T-cell (primary cell): ENCODE results near the gene NPEPL1. TPM values are rescaled to one million over a fixed set of nuclear protein-coding genes. Genes with fewer than 3 reads are reported as not detected.
"Not testable (repeated sequence)": the region's sequence is repeated elsewhere in the genome, so short reads cannot be mapped to it uniquely, and the experiment has no call there.

Experiments used
- ATAC-seq, 4 experiments: fragments of 200-7000 bp in 3 of 4; fragments of 150-1000 bp in 1 of 4; cut with Tn5 transposase; replicated peaks in 1 of 4; 1 replicate in 3 of 4; 2 replicates in 1 of 4; pipeline ENCODE4 v1.10.0; 2021; ENCODE audit warnings: moderate library complexity in 3 of 4, mild to moderate bottlenecking in 2 of 4, moderate number of reproducible peaks in 1 of 4
- CTCF ChIA-PET, 2 donors: fragments of 300-600 bp; sonication (Branson Sonifier 250); formaldehyde crosslinking; loops; one replicate each; lab custom pipeline; 2022; ENCODE audit warnings: antibody characterized with exemption in 2 of 2; lab: Charles Lee
- POLR2A ChIA-PET, 2 donors: fragments of 300-600 bp; sonication (Branson Sonifier 250); formaldehyde crosslinking; loops; one replicate each; lab custom pipeline; 2022; ENCODE audit warnings: antibody characterized with exemption in 2 of 2; lab: Charles Lee
- DNase-seq, 35 experiments: peaks; one replicate each; pipeline versions ENCODE4 v3.0.0 to v3.0.0-alpha.2; 2013 to 2023
- H3K27ac ChIP-seq: one replicate; pipeline ENCODE4 v1.5.1; 2013; ENCODE audit warnings: low read length
- H3K27me3 ChIP-seq, 2 experiments: replicated peaks in 1 of 2; 1 replicate in 1 of 2; 2 replicates in 1 of 2; pipeline versions ENCODE4 v1.6.1 to v1.7.0; 2013; ENCODE audit warnings: low read length in 1 of 2, mixed read lengths in 1 of 2; ENCODE audit not compliant: control insufficient read depth in 2 of 2, insufficient read depth in 2 of 2; ENCODE audit errors: extremely low read depth in 1 of 2
- H3K36me3 ChIP-seq, 2 donors: 1 replicate in 1 of 2; 2 replicates in 1 of 2; pipeline versions ENCODE4 v1.6.1 to v1.7.0; 2013; ENCODE audit warnings: low read length in 1 of 2; ENCODE audit not compliant: control insufficient read depth in 2 of 2, insufficient read depth in 1 of 2; ENCODE audit errors: extremely low read depth in 1 of 2
- H3K4me1 ChIP-seq, 2 experiments: 1 replicate in 1 of 2; 2 replicates in 1 of 2; pipeline versions ENCODE4 v1.6.1 to v1.7.0; 2013; ENCODE audit warnings: low read length in 2 of 2, mixed read lengths in 1 of 2; ENCODE audit not compliant: insufficient read depth in 2 of 2, control insufficient read depth in 1 of 2; ENCODE audit errors: extremely low read depth in 1 of 2
- H3K4me3 ChIP-seq, 2 donors: 1 replicate in 1 of 2; 2 replicates in 1 of 2; pipeline versions ENCODE4 v1.5.1 to v1.7.0; 2013; ENCODE audit warnings: mild to moderate bottlenecking in 2 of 2, low read length in 1 of 2, moderate library complexity in 1 of 2; ENCODE audit not compliant: control insufficient read depth in 1 of 2; ENCODE audit errors: extremely low read depth in 1 of 2
- H3K9me3 ChIP-seq: 2 replicates; pipeline ENCODE4 v1.7.0; 2013
- H3K27ac Mint-ChIP-seq, 2 donors: one replicate each; pipeline ENCODE4 v1.8.0; 2020 to 2021; ENCODE audit warnings: mild to moderate bottlenecking in 2 of 2, mixed read lengths in 2 of 2
- H3K27me3 Mint-ChIP-seq, 2 donors: one replicate each; pipeline ENCODE4 v1.8.0; 2021 to 2022; ENCODE audit warnings: mixed read lengths in 2 of 2
- H3K36me3 Mint-ChIP-seq: one replicate; pipeline ENCODE4 v1.8.0; 2021; ENCODE audit warnings: mixed read lengths
- H3K4me1 Mint-ChIP-seq, 3 donors: one replicate each; pipeline ENCODE4 v1.8.0; 2020 to 2022; ENCODE audit warnings: mixed read lengths in 3 of 3, mild to moderate bottlenecking in 1 of 3
- H3K4me3 Mint-ChIP-seq, 3 donors: one replicate each; pipeline ENCODE4 v1.8.0; 2020 to 2022; ENCODE audit warnings: mild to moderate bottlenecking in 3 of 3, mixed read lengths in 3 of 3, moderate library complexity in 3 of 3
- H3K9me3 Mint-ChIP-seq, 3 donors: one replicate each; pipeline ENCODE4 v1.8.0; 2020 to 2022; ENCODE audit warnings: mixed read lengths in 3 of 3
- WGBS: methylation state at CpG from one replicate; pipeline ENCODE4 v1.1.5; 2013; ENCODE audit warnings: missing lambda C conversion rate; ENCODE audit not compliant: insufficient coverage; 5-methylcytosine and 5-hydroxymethylcytosine counted together
- total RNA-seq, 35 experiments: library from RNA in 6 of 35; stranded (reverse) in 6 of 35; fragments of 120-200 nt in 1 of 35; gene quantifications; one replicate each; pipeline versions ENCODE4 v1.2.1 to v1.2.4 and lab custom pipeline; 2013 to 2026

Gene NPEPL1
- total RNA-seq, 5 donors from 2014 or later (not counting 1 experiment from before 2014, with no cell fraction given): 49.6 to 79.0 (median 69.3) TPM

GRCh38 chr20:58754584-58754983, 62.0 kb downstream of the NPEPL1 start:
- Mint-ChIP-seq H3K9me3 (no peaks in the 10 kb centered on the region), H3K27me3 (peaks cover 37 to 46% of the 10 kb centered on the region in 2 donors), H3K4me1 (no peaks in the 10 kb centered on the region), H3K4me3 (no peak overlapping the region), H3K36me3 (no peaks in the 10 kb centered on the region), H3K27ac (no peak overlapping the region)
- POLR2A ChIA-PET: no interaction called here
- no peak for DNase-seq
- Histone ChIP-seq H3K9me3 (no peaks in the 10 kb centered on the region), H3K27me3 (peaks cover 0 to 36% of the 10 kb centered on the region in 2 experiments), H3K4me1 (no peaks in the 10 kb centered on the region), H3K27ac (no peak overlapping the region), H3K4me3 (no peak overlapping the region), H3K36me3 (no peaks in the 10 kb centered on the region)
- CTCF ChIA-PET: no interaction called here
- no peak for ATAC-seq
- WGBS: no CpG with 5 or more reads among the region's 8 CpGs

DNA sequence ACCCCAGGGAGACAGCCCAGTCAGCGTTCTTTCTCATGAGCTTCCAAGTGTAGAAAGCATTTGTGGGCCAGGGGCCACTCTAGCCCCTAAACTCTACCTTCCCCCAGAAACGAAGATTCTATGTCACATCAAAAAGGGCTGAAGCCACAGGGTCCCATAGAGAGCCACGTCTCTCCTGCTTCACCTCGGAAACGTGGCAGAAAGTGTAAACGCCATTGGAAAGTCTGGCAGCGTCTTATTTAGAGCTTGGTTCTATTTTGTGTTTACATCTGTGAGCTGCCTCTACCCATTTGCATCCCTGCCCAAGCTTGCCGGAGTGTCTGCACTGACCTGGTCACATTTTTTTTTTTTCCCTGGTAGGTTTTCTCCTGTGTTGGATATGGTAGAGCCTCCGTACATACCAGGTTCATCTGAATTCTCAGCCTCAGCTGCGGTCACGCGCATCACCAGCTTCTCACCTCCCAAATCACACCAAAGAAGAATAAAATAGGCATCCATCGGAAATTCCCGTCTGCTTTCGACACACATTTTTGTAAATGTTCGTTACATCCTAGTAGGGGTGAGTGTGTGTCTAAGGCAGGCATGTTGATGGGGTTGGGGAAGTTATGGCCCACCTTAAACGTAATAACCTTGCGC, 62.6 kb downstream of the NPEPL1 start:
- no peak overlapping the region for H3K27ac ChIP-seq
- no peaks in the 10 kb centered on the region for H3K9me3 ChIP-seq
- no peaks in the 10 kb centered on the region for H3K4me1 ChIP-seq
- H3K36me3 Mint-ChIP-seq: no peaks in the 10 kb centered on the region
- H3K4me3 ChIP-seq: no peak overlapping the region
- peaks cover 0 to 36% of the 10 kb centered on the region in 2 experiments for H3K27me3 ChIP-seq
- no peaks in the 10 kb centered on the region for H3K4me1 Mint-ChIP-seq
- H3K9me3 Mint-ChIP-seq: no peaks in the 10 kb centered on the region
- no peak for DNase-seq
- 76% methylated on average over 6 of the region's 18 CpGs for WGBS
- POLR2A ChIA-PET: no interaction called here
- no peak overlapping the region for H3K27ac Mint-ChIP-seq
- no peak overlapping the region for H3K4me3 Mint-ChIP-seq
- no peak for ATAC-seq
- H3K36me3 ChIP-seq: no peaks in the 10 kb centered on the region
- H3K27me3 Mint-ChIP-seq: peaks cover 37 to 46% of the 10 kb centered on the region in 2 donors
- CTCF ChIA-PET: no interaction called here

DNA sequence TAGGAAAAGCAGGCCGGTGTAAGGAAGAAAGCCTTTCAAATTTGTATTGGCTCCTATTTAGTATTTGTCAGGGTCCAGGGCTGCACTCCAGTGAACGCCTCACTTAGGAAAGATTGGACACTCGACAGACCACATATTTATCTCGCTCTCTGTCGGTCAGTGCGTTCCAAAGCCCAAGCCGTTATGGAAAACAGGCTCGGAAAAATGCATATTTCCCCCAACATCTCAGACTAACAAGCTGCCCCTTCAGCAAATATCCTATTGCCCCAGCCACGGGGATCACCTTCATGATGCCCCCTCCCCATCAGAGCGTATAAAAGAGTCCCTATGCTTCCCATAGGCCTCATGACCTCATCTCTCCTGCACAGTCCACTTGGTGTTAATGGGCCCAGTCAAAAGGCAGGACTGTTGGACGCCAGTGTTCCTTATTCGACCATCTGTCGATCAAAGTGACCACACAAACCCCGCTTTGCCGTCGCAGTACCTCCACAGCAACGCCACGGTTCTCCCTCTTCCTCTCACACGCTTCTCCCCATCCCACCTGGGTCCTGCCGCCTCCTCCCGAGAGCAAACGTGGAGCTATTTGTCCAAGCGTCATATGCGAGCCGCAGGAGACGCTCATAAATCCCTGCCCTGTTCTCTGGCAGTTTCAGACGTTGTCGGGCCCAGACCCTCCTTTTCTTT, 63.3 kb downstream of the NPEPL1 start:
- POLR2A ChIA-PET: no interaction called here
- Mint-ChIP-seq H3K4me1 (no peaks in the 10 kb centered on the region), H3K27ac (no peak overlapping the region), H3K9me3 (no peaks in the 10 kb centered on the region), H3K36me3 (no peaks in the 10 kb centered on the region), H3K4me3 (no peak overlapping the region), H3K27me3 (peaks cover 35 to 40% of the 10 kb centered on the region in 2 donors)
- Histone ChIP-seq H3K4me1 (no peaks in the 10 kb centered on the region), H3K4me3 (no peak overlapping the region), H3K27ac (no peak overlapping the region), H3K27me3 (peaks cover 0 to 35% of the 10 kb centered on the region in 2 experiments), H3K9me3 (no peaks in the 10 kb centered on the region), H3K36me3 (no peaks in the 10 kb centered on the region)
- DNase-seq (no peak), ATAC-seq (no peak)
- 87% methylated on average over 27 of the region's 28 CpGs for WGBS
- CTCF ChIA-PET: no interaction called here

DNA sequence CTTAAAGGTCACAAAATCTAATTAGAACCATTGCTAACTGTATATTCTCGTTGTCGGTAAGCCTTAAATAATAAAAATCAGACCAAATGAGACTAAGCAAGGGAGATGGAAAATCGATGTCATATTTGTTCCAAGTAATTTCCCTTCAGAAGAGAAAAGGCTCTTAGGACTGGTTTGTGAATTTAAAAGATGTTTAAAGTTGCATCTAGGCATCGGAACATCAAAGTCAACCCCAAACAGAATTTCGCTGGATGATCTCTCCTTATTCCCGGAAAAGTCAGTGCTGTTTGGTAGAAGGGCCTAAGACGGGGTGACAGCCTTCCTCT, 63.8 kb downstream of the NPEPL1 start:
- Mint-ChIP-seq H3K9me3 (no peaks in the 10 kb centered on the region), H3K4me3 (no peak overlapping the region), H3K4me1 (no peaks in the 10 kb centered on the region), H3K27me3 (peaks cover 36 to 40% of the 10 kb centered on the region in 2 donors), H3K27ac (no peak overlapping the region), H3K36me3 (no peaks in the 10 kb centered on the region)
- no peak overlapping the region for H3K4me3 ChIP-seq
- CTCF ChIA-PET: no interaction called here
- no peak overlapping the region for H3K27ac ChIP-seq
- DNase-seq: no peak
- no peaks in the 10 kb centered on the region for H3K4me1 ChIP-seq
- H3K9me3 ChIP-seq: no peaks in the 10 kb centered on the region
- ATAC-seq: no peak
- WGBS: 90% methylated on average over 2 of the region's 7 CpGs
- no peaks in the 10 kb centered on the region for H3K36me3 ChIP-seq
- peaks cover 0 to 31% of the 10 kb centered on the region in 2 experiments for H3K27me3 ChIP-seq
- POLR2A ChIA-PET: no interaction called here

DNA sequence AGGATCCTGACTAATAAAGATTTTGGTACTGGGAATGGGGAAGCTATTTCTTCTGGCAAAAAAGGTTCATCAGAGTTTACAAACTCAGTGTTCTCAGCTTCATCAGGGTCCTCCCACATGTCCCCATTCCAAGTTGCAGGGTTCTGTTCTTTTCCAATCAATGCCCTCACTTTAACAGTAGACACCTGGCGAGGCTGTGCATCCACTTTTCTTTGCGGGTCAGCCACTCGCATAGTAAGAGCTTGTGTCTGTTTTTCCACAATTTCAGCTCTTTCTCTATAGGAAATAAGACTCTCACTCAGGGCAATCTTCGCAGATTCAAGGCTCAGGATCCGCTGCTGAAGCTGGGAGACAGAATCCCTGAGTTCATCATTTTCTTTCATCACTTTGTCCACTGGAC, 65.0 kb downstream of the NPEPL1 start:
- H3K4me3 ChIP-seq, H3K4me3 Mint-ChIP-seq, H3K36me3 ChIP-seq, H3K4me1 Mint-ChIP-seq, H3K27ac Mint-ChIP-seq, H3K27ac ChIP-seq, CTCF ChIA-PET, H3K9me3 ChIP-seq, DNase-seq, ATAC-seq, H3K9me3 Mint-ChIP-seq, POLR2A ChIA-PET, H3K36me3 Mint-ChIP-seq, H3K4me1 ChIP-seq: not testable (repeated sequence)
- H3K27me3 ChIP-seq: peaks cover 0 to 26% of the 10 kb centered on the region in 2 experiments
- H3K27me3 Mint-ChIP-seq: peaks cover 37 to 42% of the 10 kb centered on the region in 2 donors
- 85% methylated on average over 3 of the region's 5 CpGs for WGBS

- WGBS: 83% methylated on average over 1 of the region's 3 CpGs
- peaks cover 0 to 26% of the 10 kb centered on the region in 2 experiments for H3K27me3 ChIP-seq
- Mint-ChIP-seq H3K27ac (no peak overlapping the region), H3K4me3 (no peak overlapping the region), H3K4me1 (no peaks in the 10 kb centered on the region), H3K36me3 (no peaks in the 10 kb centered on the region), H3K9me3 (no peaks in the 10 kb centered on the region), H3K27me3 (peaks cover 42 to 48% of the 10 kb centered on the region in 2 donors)
- no peaks in the 10 kb centered on the region for H3K36me3 ChIP-seq
- H3K9me3 ChIP-seq: no peaks in the 10 kb centered on the region
- ChIA-PET CTCF (no interaction called here), POLR2A (no interaction called here)
- H3K4me1 ChIP-seq: no peaks in the 10 kb centered on the region
- H3K4me3 ChIP-seq: no peak overlapping the region
- ATAC-seq (no peak), DNase-seq (no peak)
- H3K27ac ChIP-seq: no peak overlapping the region
Observed at GRCh38 chr20:58759947-58760346, 67.3 kb downstream of the NPEPL1 start.
